ENCODE results near the gene FOXP2.

DNA sequence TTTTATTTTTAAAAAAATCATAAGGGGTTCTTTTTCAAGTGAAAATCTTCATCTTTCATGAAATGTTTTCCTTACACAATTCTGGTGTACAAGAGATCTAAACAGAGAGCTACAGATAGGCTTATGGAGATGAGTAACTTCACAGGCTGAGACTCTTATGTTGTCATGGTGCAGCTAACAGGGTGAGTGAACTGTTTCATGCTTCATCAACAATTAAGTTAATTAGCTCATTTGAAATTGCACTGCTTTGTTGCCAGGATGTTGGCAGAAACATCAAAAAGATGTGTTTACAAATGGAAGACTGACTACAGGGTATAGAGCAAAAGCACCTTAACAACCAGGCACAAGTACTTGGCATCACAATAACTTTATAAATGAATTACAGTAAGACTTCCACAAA, 230.8 kb downstream of the FOXP2 start:
- TF ChIP-seq, protein P1, sequence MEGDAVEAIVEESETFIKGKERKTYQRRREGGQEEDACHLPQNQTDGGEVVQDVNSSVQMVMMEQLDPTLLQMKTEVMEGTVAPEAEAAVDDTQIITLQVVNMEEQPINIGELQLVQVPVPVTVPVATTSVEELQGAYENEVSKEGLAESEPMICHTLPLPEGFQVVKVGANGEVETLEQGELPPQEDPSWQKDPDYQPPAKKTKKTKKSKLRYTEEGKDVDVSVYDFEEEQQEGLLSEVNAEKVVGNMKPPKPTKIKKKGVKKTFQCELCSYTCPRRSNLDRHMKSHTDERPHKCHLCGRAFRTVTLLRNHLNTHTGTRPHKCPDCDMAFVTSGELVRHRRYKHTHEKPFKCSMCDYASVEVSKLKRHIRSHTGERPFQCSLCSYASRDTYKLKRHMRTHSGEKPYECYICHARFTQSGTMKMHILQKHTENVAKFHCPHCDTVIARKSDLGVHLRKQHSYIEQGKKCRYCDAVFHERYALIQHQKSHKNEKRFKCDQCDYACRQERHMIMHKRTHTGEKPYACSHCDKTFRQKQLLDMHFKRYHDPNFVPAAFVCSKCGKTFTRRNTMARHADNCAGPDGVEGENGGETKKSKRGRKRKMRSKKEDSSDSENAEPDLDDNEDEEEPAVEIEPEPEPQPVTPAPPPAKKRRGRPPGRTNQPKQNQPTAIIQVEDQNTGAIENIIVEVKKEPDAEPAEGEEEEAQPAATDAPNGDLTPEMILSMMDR (IDR thresholded peaks at IDR 0.05; ENCODE audit: extremely low read depth in 1 of 2, insufficient read depth in 1 of 2, low read depth in 1 of 2, low read length in 2 of 2), result no peak
- TF ChIP-seq POLR2A (IDR thresholded peaks at IDR 0.05; ENCODE audit: low read depth, low read length) (no peak), POLR2AphosphoS5 (IDR thresholded peaks at IDR 0.05; ENCODE audit: insufficient read depth, low read depth, low read length) (no peak), EZH2 (IDR thresholded peaks at IDR 0.05; ENCODE audit: borderline replicate concordance, low read depth, low read length, severe bottlenecking) (no peak), JUN (IDR thresholded peaks at IDR 0.05; ENCODE audit: borderline replicate concordance, insufficient read depth, insufficient read length, low read depth) (no peak), GATA2 (IDR thresholded peaks at IDR 0.05; ENCODE audit: insufficient read depth, insufficient read length, low read depth, low read length) (no peak), FOS (IDR thresholded peaks at IDR 0.05; ENCODE audit: borderline replicate concordance, insufficient read depth, low read length) (no peak), MYC (IDR thresholded peaks at IDR 0.05; ENCODE audit: low read depth, low read length) (no peak)
- TF ChIP-seq, protein P2, sequence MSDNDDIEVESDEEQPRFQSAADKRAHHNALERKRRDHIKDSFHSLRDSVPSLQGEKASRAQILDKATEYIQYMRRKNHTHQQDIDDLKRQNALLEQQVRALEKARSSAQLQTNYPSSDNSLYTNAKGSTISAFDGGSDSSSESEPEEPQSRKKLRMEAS (IDR thresholded peaks at IDR 0.05; ENCODE audit: insufficient read depth, insufficient read length), result no peak

All from endothelial cell of umbilical vein (primary cell).